T1000 (cell line): Measurements from ENCODE around the gene DSPP.
"Not testable (repeated sequence)": the region's sequence is repeated elsewhere in the genome, so short reads cannot be mapped to it uniquely, and the experiment has no call there.

Experiments used
- DNase-seq: peaks from one replicate; lab custom pipeline; 2025; ENCODE audit warnings: mixed read lengths; lab: John Stamatoyannopoulos, UW

Gene DSPP

GRCh38 chr4:87608229-87608628 lies at the start of gene DSPP:
Gene DSPP, plus strand, starts transcription at chr4:87608529. Its CDS starts 2,380 bp downstream, at chr4:87610909.
- no peak for DNase-seq

- DNase-seq: no peak
These were observed 49.1 kb upstream of the DSPP start for GRCh38 chr4:87559090-87559837.

GRCh38 chr4:87560802-87561201 lies 47.5 kb upstream of the DSPP start:
- no peak for DNase-seq

GRCh38 chr4:87565746-87566145 lies 42.6 kb upstream of the DSPP start:
- no peak for DNase-seq

GRCh38 chr4:87566276-87566675 lies 42.1 kb upstream of the DSPP start:
- DNase-seq: no peak

- no peak for DNase-seq
These were observed 41.1 kb upstream of the DSPP start for GRCh38 chr4:87567191-87567590.

GRCh38 chr4:87570290-87570805 lies 38.0 kb upstream of the DSPP start:
- DNase-seq: no peak

GRCh38 chr4:87574376-87574775 lies 34.0 kb upstream of the DSPP start:
- not testable (repeated sequence) for DNase-seq

- DNase-seq: no peak
These were observed 33.3 kb upstream of the DSPP start for GRCh38 chr4:87574996-87575395.

GRCh38 chr4:87575408-87575807 lies 32.9 kb upstream of the DSPP start:
- no peak for DNase-seq

- no peak for DNase-seq
These were observed 32.3 kb upstream of the DSPP start for GRCh38 chr4:87575983-87576382.

GRCh38 chr4:87579478-87579877 lies 28.9 kb upstream of the DSPP start:
- no peak for DNase-seq

- DNase-seq: no peak
These were observed 28.3 kb upstream of the DSPP start for GRCh38 chr4:87580057-87580456.

- no peak for DNase-seq
These were observed 24.0 kb upstream of the DSPP start for GRCh38 chr4:87584222-87584908.

GRCh38 chr4:87589531-87589930 lies 18.8 kb upstream of the DSPP start:
- DNase-seq: peak; percentile 10

GRCh38 chr4:87592124-87592523 lies 16.2 kb upstream of the DSPP start:
- DNase-seq: no peak

- DNase-seq: no peak
These were observed 7.0 kb upstream of the DSPP start for GRCh38 chr4:87601361-87601760.

GRCh38 chr4:87614292-87614890 lies 6.1 kb downstream of the DSPP start:
- no peak for DNase-seq

GRCh38 chr4:87616268-87616667 lies 7.9 kb downstream of the DSPP start:
- no peak for DNase-seq

GRCh38 chr4:87620086-87620485 lies 11.8 kb downstream of the DSPP start:
- no peak for DNase-seq

GRCh38 chr4:87620491-87620890 lies 12.2 kb downstream of the DSPP start:
- DNase-seq: no peak

GRCh38 chr4:87622303-87622702 lies 14.0 kb downstream of the DSPP start:
- DNase-seq: no peak

- DNase-seq: no peak
These were observed 16.4 kb downstream of the DSPP start for GRCh38 chr4:87624698-87625097.
